GM21367 (cell line): ENCODE results near the gene DTYMK.

Experiments used
- ATAC-seq: cut with Tn5 transposase; IDR thresholded peaks from one replicate; pipeline ENCODE4 v1.9.1; 2021; ENCODE audit not compliant: unreplicated experiment

Gene DTYMK

GRCh38 chr2:241708879-241709278 lies 22.3 kb upstream of the DTYMK start:
- no peak for ATAC-seq

DNA sequence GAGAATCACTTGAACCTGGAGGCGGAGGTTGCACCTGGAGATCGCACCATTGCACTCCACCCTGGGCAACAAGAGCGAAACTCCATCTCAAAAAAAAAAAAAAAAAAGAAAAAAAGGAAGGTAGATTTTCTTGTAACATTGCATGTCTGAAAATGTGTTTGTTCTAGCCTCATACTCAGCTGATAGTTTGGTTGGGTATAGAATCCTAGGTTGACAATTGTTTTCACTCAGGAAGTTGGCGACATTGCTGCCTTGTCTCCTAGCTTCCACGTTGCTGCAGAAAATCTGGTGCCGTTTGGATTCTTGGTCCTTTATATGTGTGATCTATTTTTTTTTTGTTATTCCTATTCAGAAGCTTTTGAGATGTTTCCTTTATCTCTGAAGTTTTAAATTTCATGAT lies 19.9 kb upstream of the DTYMK start:
- ATAC-seq = no peak

- no peak for ATAC-seq
These were observed 16.5 kb upstream of the DTYMK start for GRCh38 chr2:241703032-241703604.

GRCh38 chr2:241702155-241703031 lies 15.8 kb upstream of the DTYMK start:
- ATAC-seq = peak; percentile 59

GRCh38 chr2:241701399-241702154 lies 15.0 kb upstream of the DTYMK start, which contains the start of gene ING5:
ING5 (plus strand) TSS chr2:241702039; CDS start chr2:241702066, 27 bp downstream.
- peak; percentile 52 for ATAC-seq

GRCh38 chr2:241701149-241701398 lies 14.5 kb upstream of the DTYMK start:
- no peak for ATAC-seq

- ATAC-seq = no peak
These were observed 9.0 kb upstream of the DTYMK start for GRCh38 chr2:241695651-241696050.

- ATAC-seq = no peak
These were observed 5.8 kb upstream of the DTYMK start for GRCh38 chr2:241692448-241692847.

DNA sequence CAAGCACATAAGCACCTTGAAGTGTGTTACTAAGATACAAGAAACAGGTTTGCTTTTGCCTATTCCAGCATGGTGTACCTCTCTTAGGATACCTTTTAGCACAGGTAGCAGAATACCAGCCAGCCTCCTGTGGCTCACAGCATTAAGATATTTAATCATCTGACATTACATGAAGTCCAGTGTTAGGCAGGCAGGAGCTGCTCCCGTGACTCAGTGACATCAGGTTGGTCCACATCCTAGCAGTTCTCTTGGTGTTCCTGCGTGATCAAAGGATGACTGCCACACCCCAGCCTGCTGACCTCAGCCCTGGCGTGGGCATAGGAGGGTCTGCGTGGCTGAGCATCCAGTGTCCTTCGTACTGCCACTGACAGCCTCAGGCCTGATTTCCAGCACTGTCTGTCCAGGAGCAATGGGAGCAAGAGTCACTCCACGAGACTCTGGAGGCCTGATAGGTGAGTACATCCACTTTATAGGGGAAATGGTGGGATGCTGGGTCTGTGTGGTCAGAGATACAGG lies 3.6 kb upstream of the DTYMK start:
- no peak for ATAC-seq

DNA sequence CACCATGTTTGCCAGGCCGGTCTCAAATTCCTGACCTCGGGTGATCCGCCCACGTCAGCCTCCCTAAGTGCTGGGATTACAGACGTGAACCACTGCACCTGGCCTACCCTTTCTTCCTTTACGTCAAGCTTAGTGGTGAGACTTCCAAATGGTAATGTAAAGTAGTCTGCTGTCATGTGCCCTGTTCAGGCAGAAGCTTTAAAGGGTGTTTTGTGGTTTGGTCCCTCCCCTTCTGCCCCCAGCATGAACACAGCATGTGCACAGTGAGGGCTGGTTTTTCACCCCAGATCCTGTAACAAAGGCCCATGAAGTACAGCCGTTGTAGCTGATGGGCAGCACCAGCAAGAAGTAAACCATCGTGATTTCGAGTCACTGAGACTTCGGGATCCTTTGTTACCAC lies 2.7 kb upstream of the DTYMK start:
- ATAC-seq = no peak

DNA sequence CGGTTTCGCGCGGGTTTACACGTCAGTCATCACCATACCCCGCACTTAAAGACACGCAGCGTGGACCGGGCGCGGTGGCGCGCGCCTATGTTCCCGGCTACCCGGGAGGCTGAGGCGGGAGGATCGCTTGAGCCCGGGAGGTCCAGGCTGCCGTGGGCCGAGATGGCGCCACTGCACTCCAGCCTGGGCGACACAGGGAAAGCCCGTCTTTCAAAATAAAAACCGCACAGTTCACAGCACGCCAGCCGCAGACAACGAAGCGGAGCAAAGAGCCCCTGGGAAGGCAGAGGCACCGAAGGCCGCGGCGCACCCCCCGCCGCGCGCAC lies 328 bp downstream of the DTYMK start:
- ATAC-seq = no peak

DNA sequence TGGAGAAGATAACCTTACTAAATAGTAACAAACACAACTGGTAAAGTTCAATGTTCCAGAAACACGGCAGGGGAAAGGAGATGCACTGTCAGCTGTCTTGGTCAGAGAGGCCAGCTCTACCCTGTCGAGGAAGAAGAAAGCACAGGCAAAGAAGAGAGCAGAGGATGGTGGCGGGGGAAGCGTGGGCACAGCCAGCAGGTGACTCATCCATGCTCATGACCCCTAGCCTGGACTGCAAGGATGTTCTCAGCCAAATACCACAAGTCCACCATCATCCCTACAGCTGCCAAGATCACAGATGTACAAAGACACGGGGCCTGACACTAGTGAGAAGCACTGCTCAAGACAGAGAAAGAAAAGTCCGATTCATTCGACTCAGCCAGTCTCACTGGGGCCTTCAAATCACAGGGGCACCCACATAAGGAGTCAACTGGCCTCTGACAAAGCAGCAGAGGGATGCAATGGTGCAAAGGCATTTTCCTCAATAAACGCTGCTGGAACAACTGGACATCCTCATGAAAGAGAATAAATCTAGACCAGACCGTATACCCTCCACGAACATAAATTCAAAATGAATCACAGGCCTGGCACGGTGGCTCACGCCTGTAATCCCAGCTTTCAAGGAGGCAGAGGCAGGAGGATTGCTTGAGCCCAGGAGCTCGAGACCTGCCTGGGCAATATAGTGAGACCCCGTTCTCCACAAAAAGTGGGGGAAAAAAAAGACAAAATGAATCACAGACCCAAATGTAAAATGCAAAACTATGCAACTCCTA lies 5.6 kb downstream of the DTYMK start:
- no peak for ATAC-seq

DNA sequence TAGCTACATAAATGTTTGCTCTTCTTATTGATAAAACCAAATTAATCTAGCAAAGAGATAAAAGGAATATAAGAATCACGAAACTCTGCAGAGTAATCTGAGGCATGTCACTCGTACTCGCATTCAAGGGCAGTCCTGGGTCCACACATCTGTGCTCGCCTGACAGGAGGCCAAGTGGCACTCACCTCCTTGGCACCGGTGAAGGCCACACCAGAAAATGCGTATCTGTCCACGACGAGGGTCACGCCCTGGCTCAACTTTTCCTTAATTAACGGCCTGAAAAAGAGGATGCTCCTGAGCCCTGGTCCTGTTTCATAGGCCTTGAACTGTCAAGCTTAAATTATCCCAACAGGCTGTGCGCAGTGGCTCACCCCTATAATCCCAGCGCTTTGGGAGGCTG lies 6.6 kb downstream of the DTYMK start:
- no peak for ATAC-seq

DNA sequence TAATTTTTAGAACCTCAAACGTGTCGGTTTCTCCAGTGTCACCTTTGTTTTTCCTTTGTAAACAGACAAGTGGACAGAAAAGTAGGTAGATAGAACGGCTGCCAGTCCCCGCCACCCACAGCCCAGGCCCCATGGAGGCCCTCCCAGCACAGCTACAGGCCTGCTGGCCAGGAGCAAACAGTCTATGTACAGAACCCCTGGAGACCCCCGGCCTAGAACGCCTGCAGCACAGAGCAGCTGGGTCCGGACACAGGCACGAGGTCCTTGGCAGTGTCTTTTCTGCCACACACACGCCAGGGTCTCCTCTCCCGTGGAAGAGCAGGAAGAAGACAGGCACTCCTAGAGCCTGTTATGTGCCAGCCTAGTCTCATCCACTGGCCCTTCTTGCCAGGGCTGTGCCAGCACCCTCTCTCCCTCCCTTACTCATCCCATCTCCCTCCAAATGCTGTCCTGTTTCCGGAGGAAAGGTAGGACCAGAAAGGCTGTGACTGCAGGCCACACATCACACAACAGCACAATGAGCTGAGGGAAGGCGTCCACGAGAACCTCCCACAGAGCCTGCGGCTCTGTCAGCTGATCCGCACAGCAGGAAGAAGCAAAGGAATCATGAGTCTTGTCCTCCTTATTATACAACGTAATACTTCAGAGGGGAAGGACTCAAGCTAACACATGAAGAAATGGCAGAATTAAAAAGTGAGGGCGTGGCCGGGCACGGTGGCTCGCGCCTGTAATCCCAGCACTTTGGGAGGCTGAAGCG lies 7.7 kb downstream of the DTYMK start:
- no peak for ATAC-seq

DNA sequence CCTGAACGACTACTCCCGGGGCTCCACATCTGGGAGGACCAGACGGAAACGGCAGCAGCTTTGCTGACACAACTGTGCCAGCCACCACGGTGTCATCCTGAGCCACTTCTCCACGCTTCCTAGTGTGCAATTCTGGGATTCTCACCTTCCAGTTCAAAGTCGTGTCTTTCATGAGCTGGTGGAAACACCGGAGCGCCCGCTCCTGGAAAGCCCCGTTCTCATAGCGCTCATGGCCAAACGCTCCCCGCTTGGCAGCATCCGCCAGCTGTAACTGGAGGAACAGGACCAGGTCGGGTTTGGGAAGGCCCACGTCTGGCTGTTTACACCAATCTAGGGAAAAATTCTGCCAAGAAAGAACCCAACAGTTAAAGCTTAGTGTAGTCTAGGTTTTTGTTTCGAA lies 8.3 kb downstream of the DTYMK start:
- ATAC-seq = no peak

DNA sequence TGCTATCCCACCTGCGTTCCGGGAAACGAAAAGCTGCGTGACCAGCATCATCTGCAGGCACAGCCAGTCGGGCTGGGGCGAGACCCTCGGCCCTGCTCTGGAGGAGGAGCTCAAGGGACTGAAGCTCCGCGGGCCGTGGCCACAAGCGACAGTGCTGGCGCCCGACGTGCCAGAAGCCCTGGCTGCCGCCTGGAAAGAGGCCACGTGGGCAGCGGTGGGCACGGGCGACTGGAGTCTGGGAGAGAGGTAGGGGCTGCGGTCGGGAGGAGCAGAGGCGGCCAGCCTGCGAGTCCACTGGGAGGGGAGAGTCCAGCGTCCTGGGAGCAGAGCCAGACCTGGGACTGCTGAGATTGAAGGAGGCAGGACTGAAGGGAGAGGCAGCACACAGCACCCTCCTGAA lies 9.2 kb downstream of the DTYMK start:
- no peak for ATAC-seq

DNA sequence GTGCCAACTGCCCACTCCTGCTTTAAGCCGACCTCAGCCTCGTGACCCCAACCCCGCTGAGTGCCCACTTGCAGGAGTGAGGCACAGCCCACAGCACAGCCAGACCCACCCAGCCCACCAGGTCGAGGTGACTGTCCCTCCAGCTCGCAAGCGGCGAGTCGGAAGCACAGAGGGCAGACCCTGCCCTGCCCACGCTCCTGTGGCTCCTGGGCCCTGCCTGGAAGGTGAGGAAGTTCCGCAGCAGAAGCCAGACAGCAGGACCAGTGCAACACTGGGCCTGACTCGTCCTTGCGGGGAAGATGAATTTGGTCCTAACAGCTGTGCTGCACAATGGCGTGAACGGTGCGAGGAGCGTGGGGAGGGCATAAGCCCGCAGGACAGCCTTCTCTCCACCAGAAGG lies 9.9 kb downstream of the DTYMK start:
- ATAC-seq = no peak

GRCh38 chr2:241675885-241676284 lies 10.7 kb downstream of the DTYMK start:
- no peak for ATAC-seq

DNA sequence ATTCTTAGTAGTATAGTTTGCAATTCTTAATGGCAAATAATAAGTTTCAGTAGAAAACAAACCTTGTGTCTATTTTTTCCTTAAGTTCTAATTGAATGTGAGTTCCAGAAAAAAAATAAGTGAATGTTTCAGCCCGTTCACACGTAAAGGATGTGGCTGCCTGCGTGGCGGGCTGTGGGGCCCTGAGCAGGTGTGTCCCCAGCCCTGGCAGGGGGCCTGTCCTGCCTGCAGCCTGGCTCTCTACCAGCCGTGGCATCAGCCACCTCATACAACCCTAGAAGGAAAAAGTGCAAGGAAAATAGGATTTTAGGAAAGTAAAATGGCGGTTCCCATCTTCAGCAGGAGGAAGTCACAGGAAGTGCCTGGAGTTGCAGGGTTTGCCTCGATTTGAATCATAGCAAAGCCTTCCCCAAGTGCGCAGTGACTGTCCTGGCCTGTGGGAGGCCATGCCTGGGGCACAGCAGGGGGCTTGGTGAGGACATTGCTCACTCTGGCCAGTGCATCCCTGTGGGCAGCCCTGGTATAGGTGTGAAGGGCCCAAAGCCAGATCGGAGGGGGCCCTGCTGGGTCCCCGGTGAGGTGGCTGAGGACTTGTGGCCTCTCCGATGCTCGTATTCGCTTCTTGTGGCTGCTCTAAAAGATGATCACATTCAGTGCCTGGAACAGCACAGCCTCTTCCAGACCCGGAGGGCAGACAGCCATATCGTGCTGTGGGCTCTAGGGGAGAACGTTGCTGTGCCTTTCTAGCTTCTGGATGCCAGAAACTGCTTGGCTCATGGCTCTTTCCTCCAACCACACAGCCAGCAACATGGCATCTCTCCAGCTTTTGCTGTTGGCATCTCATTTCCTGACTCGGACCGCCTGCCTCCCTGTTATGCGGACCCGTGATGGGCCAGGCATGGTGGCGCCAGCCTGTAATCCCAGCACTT lies 12.6 kb downstream of the DTYMK start:
- no peak for ATAC-seq
